Fibroblast of lung (primary cell): ENCODE data around the gene PRKCH. TPM values are rescaled to one million over a fixed set of nuclear protein-coding genes. Genes with fewer than 3 reads are reported as not detected.

ENCODE experiments used
- DNase-seq, 2 donors: peaks; one replicate each; pipeline versions ENCODE4 v3.0.0 to v3.0.0-alpha.2; 2010; ENCODE audit warnings: low read depth in 2 of 2
- H2AFZ ChIP-seq: 2 replicates; pipeline ENCODE4 v1.5.1; 2012; ENCODE audit warnings: low read length, control low read depth, inconsistent platforms
- H3K27ac ChIP-seq: 2 replicates; pipeline ENCODE4 v1.5.1; 2011; ENCODE audit warnings: low read length, control low read depth; ENCODE audit not compliant: insufficient read depth
- H3K27me3 ChIP-seq: 2 replicates; pipeline ENCODE4 v1.5.1; 2011; ENCODE audit warnings: mild to moderate bottlenecking, low read length; ENCODE audit not compliant: control insufficient read depth, insufficient read depth
- H3K36me3 ChIP-seq: 2 replicates; pipeline ENCODE4 v1.5.1; 2011; ENCODE audit warnings: low read length; ENCODE audit not compliant: control insufficient read depth, insufficient read depth
- H3K4me1 ChIP-seq: 2 replicates; pipeline ENCODE4 v1.5.1; 2011; ENCODE audit warnings: low read length; ENCODE audit not compliant: control insufficient read depth, insufficient read depth; ENCODE audit errors: extremely low read depth
- H3K4me2 ChIP-seq: 2 replicates; pipeline ENCODE4 v1.5.1; 2011; ENCODE audit warnings: low read length, control low read depth; ENCODE audit not compliant: insufficient read depth; ENCODE audit errors: extremely low read depth
- H3K4me3 ChIP-seq, 4 experiments: fragments of 200-600 bp in 1 of 4; sonication (generic) in 1 of 4; replicated peaks in 1 of 4; 2 replicates each; pipeline ENCODE4 v1.5.1; 2011 to 2016; ENCODE audit warnings: low read length in 4 of 4, low read depth in 3 of 4, mild to moderate bottlenecking in 3 of 4, control low read depth in 2 of 4, inconsistent platforms in 1 of 4, mixed read lengths in 1 of 4; ENCODE audit not compliant: insufficient read depth in 1 of 4; ENCODE audit errors: control extremely low read depth in 1 of 4
- H3K79me2 ChIP-seq: 2 replicates; pipeline ENCODE4 v1.5.1; 2012; ENCODE audit warnings: mild to moderate bottlenecking, low read length, inconsistent platforms; ENCODE audit not compliant: control insufficient read depth, insufficient read depth
- H3K9ac ChIP-seq: 2 replicates; pipeline ENCODE4 v1.5.1; 2011; ENCODE audit warnings: mild to moderate bottlenecking, low read length, control low read depth; ENCODE audit not compliant: insufficient read depth
- H3K9me3 ChIP-seq: 2 replicates; pipeline ENCODE4 v1.5.1; 2012; ENCODE audit warnings: low read depth, low read length; ENCODE audit not compliant: control insufficient read depth, insufficient read depth
- H4K20me1 ChIP-seq: 2 replicates; pipeline ENCODE4 v1.5.1; 2011; ENCODE audit warnings: low read length; ENCODE audit not compliant: control insufficient read depth, insufficient read depth; ENCODE audit errors: extremely low read depth
- EZH2 ChIP-seq: IDR thresholded peaks from 2 replicates; pipeline ENCODE4 v1.5.1; 2012; ENCODE audit warnings: low read length, control low read depth, mild to moderate bottlenecking; ENCODE audit errors: missing control alignments
- polyA plus RNA-seq, 2 donors: library from polyadenylated mRNA; depleted of rRNA in 1 of 2; stranded (reverse) in 1 of 2; unstranded in 1 of 2; fragments of >200 nt; gene quantifications; 2 replicates each; pipeline ENCODE4 v1.2.1, GENCODE V29; 2011 to 2012; ENCODE audit warnings: missing spikeins in 1 of 2
- total RNA-seq: library from RNA; depleted of rRNA; stranded (reverse); fragments of >200 nt; gene quantifications from 2 replicates; pipeline ENCODE4 v1.2.1, GENCODE V29; 2014
- TF ChIP-seq, protein P1 (sequence below), 2 donors: IDR thresholded peaks in 1 of 2; conservative IDR thresholded peaks in 1 of 2; 1 replicate in 1 of 2; 2 replicates in 1 of 2; pipeline ENCODE4 v1.5.1; 2011 to 2012; ENCODE audit warnings: low read length in 2 of 2, control low read depth in 1 of 2, inconsistent platforms in 1 of 2, low read depth in 1 of 2, mild to moderate bottlenecking in 1 of 2

The PRKCH gene
- total and polyA plus RNA-seq, 2 donors (not counting 1 experiment from before 2014, with no cell fraction given): 2.9 to 5.4 TPM

DNA sequence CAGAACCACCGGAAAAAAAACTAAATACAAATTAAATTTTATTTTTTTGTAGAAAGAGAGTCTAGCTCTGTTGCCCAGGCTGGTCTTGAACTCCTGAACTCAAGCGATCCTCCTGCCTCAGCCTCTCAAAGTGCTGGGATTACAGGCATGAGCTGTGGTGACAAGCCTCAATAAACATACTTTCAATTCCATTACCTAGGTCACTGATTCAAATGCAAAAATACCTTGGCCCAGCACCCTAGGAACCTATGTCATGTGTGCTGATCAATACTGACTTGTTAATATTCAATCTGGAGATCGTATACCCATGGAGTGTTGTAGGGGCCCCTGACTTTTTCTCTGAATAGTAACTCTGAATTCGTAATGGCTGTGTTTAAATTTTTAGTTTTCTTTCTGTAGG is 33.2 kb upstream of the PRKCH start:
- Histone ChIP-seq H3K27me3 (peaks cover 7% of the 10 kb centered on the region), H3K4me1 (no peaks in the 10 kb centered on the region), H3K27ac (no peak overlapping the region), H3K4me3 (no peak overlapping the region), H3K9ac (no peak overlapping the region), H2AFZ (no peak overlapping the region), H3K4me2 (no peak overlapping the region), H3K9me3 (no peaks in the 10 kb centered on the region), H3K79me2 (no peaks in the 10 kb centered on the region), H4K20me1 (no peaks in the 10 kb centered on the region), H3K36me3 (no peaks in the 10 kb centered on the region)
- TF ChIP-seq, protein P1, sequence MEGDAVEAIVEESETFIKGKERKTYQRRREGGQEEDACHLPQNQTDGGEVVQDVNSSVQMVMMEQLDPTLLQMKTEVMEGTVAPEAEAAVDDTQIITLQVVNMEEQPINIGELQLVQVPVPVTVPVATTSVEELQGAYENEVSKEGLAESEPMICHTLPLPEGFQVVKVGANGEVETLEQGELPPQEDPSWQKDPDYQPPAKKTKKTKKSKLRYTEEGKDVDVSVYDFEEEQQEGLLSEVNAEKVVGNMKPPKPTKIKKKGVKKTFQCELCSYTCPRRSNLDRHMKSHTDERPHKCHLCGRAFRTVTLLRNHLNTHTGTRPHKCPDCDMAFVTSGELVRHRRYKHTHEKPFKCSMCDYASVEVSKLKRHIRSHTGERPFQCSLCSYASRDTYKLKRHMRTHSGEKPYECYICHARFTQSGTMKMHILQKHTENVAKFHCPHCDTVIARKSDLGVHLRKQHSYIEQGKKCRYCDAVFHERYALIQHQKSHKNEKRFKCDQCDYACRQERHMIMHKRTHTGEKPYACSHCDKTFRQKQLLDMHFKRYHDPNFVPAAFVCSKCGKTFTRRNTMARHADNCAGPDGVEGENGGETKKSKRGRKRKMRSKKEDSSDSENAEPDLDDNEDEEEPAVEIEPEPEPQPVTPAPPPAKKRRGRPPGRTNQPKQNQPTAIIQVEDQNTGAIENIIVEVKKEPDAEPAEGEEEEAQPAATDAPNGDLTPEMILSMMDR (conservative IDR thresholded peaks at IDR 0.05 in 1 of 2, IDR thresholded peaks at IDR 0.05 in 1 of 2; ENCODE audit: low read depth in 1 of 2, low read length in 2 of 2): no peak
- no peak for TF ChIP-seq EZH2
- no peak for DNase-seq

DNA sequence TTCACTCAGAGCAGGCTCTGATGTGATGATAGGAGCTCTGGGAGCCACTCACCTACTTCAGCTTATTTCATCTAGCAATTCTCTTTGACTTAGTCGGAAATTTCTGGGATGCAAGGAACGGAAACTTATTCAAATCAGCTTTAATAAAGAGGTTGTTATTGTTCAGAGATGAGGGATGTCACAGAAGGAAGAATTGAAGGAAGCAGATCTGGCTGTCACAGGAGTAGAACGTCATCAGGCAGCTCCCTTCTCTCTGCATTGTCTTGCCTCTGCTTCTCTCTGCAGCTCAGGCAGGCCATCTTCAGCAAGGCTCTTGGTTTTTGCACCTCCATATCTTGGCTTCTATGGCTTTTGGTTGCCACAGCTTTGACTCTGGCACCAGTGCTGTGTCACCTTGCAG is 32.7 kb upstream of the PRKCH start:
- H2AFZ ChIP-seq: no peak overlapping the region
- no peaks in the 10 kb centered on the region for H3K79me2 ChIP-seq
- H3K4me1 ChIP-seq: no peaks in the 10 kb centered on the region
- no peak overlapping the region for H3K4me3 ChIP-seq
- no peak overlapping the region for H3K27ac ChIP-seq
- H3K27me3 ChIP-seq: peaks cover 7% of the 10 kb centered on the region
- TF ChIP-seq, protein P1 (conservative IDR thresholded peaks at IDR 0.05 in 1 of 2, IDR thresholded peaks at IDR 0.05 in 1 of 2; ENCODE audit: low read depth in 1 of 2, low read length in 2 of 2): no peak
- no peak for TF ChIP-seq EZH2
- no peaks in the 10 kb centered on the region for H3K36me3 ChIP-seq
- no peaks in the 10 kb centered on the region for H4K20me1 ChIP-seq
- H3K9ac ChIP-seq: no peak overlapping the region
- no peaks in the 10 kb centered on the region for H3K9me3 ChIP-seq
- no peak for DNase-seq
- H3K4me2 ChIP-seq: no peak overlapping the region

- H3K4me3 ChIP-seq: no peak overlapping the region
- peaks cover 2% of the 10 kb centered on the region for H3K27me3 ChIP-seq
- no peaks in the 10 kb centered on the region for H3K4me1 ChIP-seq
- H3K9me3 ChIP-seq: no peaks in the 10 kb centered on the region
- TF ChIP-seq, protein P1 (conservative IDR thresholded peaks at IDR 0.05 in 1 of 2, IDR thresholded peaks at IDR 0.05 in 1 of 2; ENCODE audit: low read depth in 1 of 2, low read length in 2 of 2): no peak
- no peak for TF ChIP-seq EZH2
- no peak overlapping the region for H3K27ac ChIP-seq
- no peak overlapping the region for H2AFZ ChIP-seq
- no peak overlapping the region for H3K4me2 ChIP-seq
- no peak for DNase-seq
- H3K79me2 ChIP-seq: no peaks in the 10 kb centered on the region
- no peaks in the 10 kb centered on the region for H3K36me3 ChIP-seq
- H4K20me1 ChIP-seq: no peaks in the 10 kb centered on the region
- H3K9ac ChIP-seq: no peak overlapping the region
Measured at GRCh38 chr14:61290701-61291100, 30.7 kb upstream of the PRKCH start.
